ENCODE results near the gene NTHL1.

DNA sequence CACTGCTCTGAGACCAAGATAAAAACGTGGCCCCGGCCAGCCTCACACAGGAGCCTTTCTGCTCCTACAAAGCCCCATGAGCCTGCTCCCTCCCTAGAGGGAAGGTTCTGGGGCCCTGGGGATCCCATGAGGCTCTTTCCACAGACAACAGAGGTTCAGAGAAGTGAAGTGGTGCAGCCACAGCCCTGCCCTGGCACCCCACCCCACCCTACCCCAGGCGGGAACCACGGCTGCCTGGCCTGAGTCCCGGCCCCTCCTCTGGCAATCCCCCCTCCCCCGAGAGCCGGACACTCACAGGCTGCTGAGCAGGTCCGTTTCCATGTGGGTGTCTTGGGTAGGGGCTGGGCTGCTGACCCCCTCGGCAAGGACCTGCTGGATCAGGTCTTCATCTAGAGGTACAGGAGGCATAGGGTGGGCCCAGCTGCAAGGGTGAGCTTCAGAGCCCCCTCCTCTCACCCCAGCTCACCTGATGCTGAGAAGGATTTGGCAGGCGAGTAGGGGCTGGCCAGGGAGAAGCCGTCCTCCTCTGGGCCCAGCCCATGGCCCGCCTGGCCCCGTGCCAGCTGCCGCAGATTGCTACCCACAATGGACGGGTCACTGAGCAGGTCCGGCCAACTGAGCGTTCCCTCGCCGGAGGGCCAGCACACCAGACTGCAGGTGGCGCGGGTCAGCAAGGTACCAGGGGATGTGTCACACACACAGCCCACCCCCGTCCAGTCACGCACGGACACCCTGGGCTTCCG, 49.4 kb upstream of the NTHL1 start:
- TF ChIP-seq CTCF (IDR thresholded peaks at IDR 0.05; ENCODE audit: borderline replicate concordance, extremely low read depth, low read length, poor library complexity, severe bottlenecking) (no peak), EZH2 (IDR thresholded peaks at IDR 0.05; ENCODE audit: borderline replicate concordance, low read depth, low read length, severe bottlenecking) (no peak)

Measured in DND-41 (cell line).